Neural cell (in vitro differentiated cells): ENCODE results near the gene TGFA.

Experiments
- RAD21 ChIP-seq: fragments of 450-650 bp; conservative IDR thresholded peaks from 2 replicates; pipeline ENCODE4 v1.6.1; 2014; ENCODE audit warnings: antibody characterized with exemption, mild to moderate bottlenecking, moderate library complexity
- SMC3 ChIP-seq: fragments of 450-650 bp; conservative IDR thresholded peaks from 2 replicates; pipeline ENCODE4 v1.6.1; 2014; ENCODE audit warnings: antibody characterized with exemption, mild to moderate bottlenecking, moderate library complexity; ENCODE audit not compliant: poor library complexity
- TF ChIP-seq, protein P1 (sequence below): fragments of 450-650 bp; IDR thresholded peaks from 2 replicates; pipeline ENCODE4 v1.5.1; 2014; ENCODE audit warnings: antibody characterized with exemption, mild to moderate bottlenecking, moderate library complexity; ENCODE audit not compliant: poor library complexity, severe bottlenecking

DNA sequence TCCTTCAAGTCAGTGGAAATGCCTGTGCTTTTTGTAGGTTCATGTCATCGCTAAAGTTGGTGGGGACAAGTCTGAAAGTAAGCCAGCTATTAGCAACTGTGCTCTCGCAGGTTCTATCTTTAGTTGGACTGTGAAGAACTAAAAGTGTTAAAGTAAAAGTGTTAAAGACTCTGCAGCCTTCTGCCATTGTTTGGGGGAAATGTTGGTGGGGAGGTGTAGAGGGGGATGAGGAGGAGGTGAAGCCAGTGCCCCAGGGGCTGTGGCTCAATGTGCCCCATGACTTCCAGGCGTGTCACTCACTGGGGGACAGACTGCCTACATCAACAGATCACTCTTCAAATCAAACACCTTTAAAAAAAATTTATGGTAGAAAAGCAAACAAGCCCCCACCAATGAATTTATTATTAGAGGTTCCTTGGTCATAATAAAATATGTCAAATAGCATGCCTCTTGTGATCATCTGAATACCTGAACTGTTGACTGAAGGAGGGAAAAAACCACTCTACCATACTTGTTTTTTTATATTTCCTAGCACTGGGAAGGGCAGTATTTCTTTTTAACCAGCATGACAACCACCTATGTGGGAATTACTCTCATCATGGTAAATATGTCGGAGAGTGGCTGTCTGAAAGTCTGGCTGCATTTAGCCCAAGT, 19.3 kb downstream of the TGFA start:
- TF ChIP-seq, protein P1, sequence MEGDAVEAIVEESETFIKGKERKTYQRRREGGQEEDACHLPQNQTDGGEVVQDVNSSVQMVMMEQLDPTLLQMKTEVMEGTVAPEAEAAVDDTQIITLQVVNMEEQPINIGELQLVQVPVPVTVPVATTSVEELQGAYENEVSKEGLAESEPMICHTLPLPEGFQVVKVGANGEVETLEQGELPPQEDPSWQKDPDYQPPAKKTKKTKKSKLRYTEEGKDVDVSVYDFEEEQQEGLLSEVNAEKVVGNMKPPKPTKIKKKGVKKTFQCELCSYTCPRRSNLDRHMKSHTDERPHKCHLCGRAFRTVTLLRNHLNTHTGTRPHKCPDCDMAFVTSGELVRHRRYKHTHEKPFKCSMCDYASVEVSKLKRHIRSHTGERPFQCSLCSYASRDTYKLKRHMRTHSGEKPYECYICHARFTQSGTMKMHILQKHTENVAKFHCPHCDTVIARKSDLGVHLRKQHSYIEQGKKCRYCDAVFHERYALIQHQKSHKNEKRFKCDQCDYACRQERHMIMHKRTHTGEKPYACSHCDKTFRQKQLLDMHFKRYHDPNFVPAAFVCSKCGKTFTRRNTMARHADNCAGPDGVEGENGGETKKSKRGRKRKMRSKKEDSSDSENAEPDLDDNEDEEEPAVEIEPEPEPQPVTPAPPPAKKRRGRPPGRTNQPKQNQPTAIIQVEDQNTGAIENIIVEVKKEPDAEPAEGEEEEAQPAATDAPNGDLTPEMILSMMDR = no peak
- no peak for TF ChIP-seq SMC3
- no peak for TF ChIP-seq RAD21
